Caco-2 (cell line): Measurements from ENCODE around the gene POMZP3. TPM values are rescaled to one million over a fixed set of nuclear protein-coding genes. Genes with fewer than 3 reads are reported as not detected.

Experiments used
- total RNA-seq: library from RNA; stranded (reverse); gene quantifications from 2 replicates; pipeline ENCODE4 v1.2.3, GENCODE V29; 2022

Gene POMZP3
- total RNA-seq, 1 experiment from 2014 or later = 23.8 TPM

Other genes with a start within 250 kb of the POMZP3 start
- gene SSC4D, start 217.6 kb downstream of the POMZP3 start, total RNA-seq = 1.1 and 1.6 TPM in 2 replicates
- gene ZP3, start 202.3 kb downstream of the POMZP3 start, total RNA-seq = 3.2 and 5.5 TPM in 2 replicates
- 45.2 and 54.7 TPM in 2 replicates for gene DTX2, start 165.6 kb downstream of the POMZP3 start, total RNA-seq
- gene UPK3B, start 116.7 kb downstream of the POMZP3 start, total RNA-seq = 5.3 and 9.1 TPM in 2 replicates
- gene SPDYE16, start 84.0 kb downstream of the POMZP3 start, total RNA-seq = 0.34 and 0.44 TPM in 2 replicates